Choroid plexus epithelial cell (primary cell): ENCODE results near the gene HSPA12A.

Source experiments
- DNase-seq: peaks from one replicate; pipeline ENCODE4 v3.0.0-alpha.2; 2010; ENCODE audit warnings: low read depth
- H3K4me3 ChIP-seq: 2 replicates; pipeline ENCODE4 v1.5.1; 2011; ENCODE audit warnings: low read depth, mild to moderate bottlenecking, control low read depth, low read length, moderate library complexity
- TF ChIP-seq, protein P1 (sequence below): conservative IDR thresholded peaks from 2 replicates; pipeline ENCODE4 v1.5.1; 2011; ENCODE audit warnings: low read depth, mild to moderate bottlenecking, control low read depth, inconsistent platforms, low read length, moderate library complexity

The HSPA12A gene

DNA sequence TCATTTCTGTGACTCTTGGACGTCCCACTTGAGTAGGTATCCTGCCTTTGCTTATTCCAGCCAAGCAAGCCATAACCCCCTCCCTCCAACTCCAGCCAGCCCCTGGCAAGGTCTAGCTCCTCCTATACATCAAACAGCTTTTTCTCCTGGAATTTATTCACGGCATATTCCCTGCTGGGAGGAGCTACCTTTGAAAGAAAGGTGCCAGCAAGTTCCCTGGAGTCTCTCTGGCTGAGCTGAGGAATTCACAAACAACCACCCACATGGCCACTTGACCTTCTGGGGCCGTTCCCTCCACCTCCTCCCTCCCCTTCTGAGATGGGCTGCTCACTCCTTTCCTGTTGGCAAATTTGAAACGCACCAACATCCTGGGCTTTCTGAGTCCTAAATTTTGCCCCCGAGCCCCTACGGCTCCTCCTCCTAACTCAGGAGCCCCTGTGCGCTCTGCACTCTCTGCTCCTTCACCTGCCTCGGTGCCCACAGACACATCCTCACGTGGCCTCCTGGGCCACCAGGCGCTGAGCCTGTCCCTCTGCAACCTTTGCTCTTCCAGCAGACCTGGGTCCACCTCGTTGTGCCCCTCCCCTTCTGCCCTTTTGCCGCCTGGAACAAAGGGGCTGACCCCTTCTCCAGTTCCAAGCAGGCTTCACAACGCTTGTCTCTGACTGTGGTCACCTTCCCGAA is 48.0 kb downstream of the HSPA12A start:
- H3K4me3 ChIP-seq = no peak overlapping the region
- TF ChIP-seq, protein P1, sequence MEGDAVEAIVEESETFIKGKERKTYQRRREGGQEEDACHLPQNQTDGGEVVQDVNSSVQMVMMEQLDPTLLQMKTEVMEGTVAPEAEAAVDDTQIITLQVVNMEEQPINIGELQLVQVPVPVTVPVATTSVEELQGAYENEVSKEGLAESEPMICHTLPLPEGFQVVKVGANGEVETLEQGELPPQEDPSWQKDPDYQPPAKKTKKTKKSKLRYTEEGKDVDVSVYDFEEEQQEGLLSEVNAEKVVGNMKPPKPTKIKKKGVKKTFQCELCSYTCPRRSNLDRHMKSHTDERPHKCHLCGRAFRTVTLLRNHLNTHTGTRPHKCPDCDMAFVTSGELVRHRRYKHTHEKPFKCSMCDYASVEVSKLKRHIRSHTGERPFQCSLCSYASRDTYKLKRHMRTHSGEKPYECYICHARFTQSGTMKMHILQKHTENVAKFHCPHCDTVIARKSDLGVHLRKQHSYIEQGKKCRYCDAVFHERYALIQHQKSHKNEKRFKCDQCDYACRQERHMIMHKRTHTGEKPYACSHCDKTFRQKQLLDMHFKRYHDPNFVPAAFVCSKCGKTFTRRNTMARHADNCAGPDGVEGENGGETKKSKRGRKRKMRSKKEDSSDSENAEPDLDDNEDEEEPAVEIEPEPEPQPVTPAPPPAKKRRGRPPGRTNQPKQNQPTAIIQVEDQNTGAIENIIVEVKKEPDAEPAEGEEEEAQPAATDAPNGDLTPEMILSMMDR = no peak
- peak; percentile 9 for DNase-seq

DNA sequence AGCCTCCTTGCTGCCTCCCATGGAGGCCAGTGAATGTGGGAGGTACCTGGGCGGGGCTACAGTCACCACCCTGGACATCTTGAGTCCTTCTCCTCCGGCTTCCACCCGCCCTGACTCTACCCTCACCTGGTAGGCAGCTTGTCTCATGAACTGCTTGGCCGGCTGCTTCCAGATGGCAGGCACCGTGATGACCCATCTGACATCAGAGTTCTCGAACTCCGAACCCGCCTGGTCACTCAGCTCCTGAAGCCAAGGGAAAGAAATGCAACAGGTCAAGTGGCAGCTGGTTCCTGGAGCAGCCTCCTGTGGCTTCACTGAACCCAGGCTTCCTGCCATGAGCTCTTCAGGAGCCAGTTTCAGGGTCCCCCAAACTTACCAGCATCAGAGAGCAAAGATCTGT is 50.1 kb downstream of the HSPA12A start:
- DNase-seq = no peak
- H3K4me3 ChIP-seq = no peak overlapping the region
- TF ChIP-seq, protein P1 = no peak

DNA sequence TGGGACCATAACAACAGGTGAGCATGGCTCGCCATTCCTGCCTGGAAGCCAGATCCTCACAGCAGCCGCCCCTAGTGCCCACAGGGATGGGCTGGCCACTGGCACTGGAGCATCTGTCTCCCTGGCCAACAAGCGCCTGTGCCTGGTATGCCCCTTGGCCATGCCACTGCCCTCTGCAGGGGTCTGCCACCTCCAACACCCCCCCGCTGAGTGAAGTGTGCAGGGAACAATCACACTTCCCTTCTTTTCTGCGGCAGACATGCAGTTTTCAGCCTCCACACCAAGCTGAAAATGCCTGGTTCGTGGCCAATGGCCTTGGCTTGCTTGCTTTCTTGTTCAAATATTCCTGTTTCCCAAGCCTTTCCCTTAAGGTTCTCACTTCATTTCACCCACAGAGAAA is 50.7 kb downstream of the HSPA12A start:
- TF ChIP-seq, protein P1 = no peak
- no peak overlapping the region for H3K4me3 ChIP-seq
- no peak for DNase-seq

DNA sequence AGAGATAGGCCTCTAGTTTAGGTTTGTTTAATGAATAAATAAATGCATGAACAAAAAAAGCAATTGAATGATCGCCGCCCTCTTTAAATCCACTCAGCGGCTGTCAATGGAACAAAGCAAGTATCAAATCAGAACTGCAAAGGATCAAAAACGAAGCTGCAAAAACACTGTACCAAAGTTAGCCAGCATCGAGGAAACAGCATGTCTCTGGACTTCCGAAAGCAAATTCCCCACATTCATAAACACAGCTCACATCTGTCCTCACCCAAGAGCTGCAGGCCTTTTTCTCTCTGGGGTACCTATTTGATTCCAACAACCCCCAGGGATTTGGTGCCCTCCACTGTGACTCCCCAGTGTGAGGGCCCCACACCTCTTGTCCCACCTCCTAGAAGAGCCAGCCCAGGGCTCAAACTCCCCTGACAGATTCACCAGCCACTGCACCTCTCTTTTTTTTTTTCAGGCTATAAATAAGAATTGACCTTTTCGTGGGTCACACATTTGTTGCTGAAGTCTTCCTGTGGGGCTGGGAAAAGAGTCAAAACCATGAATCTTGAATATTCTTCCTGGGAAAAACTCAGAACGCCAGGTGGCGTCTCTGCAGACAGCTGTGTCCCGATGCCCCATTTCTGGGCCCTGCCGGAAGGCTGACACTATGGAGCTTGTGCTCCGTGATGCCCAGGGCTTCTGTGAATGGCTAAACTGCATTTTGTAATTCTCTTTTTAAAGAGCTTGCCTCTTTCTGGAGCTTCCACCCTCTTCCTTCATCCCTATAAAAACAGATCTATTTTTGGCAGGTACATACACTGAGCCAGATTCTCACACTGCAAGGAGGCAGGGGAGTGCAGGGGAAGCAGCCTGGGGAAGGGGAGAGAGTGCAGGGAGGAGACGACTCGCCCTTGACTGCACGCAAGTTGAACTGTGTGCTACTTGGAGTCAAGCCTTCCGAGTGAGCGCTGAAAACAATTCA is 51.7 kb downstream of the HSPA12A start:
- peak; percentile 44 for DNase-seq
- TF ChIP-seq, protein P1 = peak; percentile 52
- H3K4me3 ChIP-seq = no peak overlapping the region

DNA sequence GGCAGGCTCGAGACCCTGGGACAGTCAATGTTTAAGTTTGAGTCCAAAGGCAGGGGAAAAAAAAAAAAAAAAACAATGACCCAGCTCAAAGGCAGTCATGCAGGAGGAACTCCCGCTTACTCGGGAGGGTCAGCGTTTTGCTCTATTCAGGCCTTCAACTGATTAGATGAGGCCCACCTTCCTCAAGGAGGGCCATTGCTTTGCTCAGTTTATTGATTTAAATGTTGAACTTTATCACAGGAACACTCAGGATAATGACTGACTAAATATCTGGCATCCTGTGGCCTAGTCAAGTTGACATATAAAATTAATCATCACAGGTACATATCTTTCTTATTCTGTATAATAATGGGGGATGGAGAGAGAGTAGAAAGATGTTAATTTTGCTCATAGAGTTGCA is 52.6 kb downstream of the HSPA12A start:
- TF ChIP-seq, protein P1 = no peak
- no peak overlapping the region for H3K4me3 ChIP-seq
- DNase-seq = no peak

DNA sequence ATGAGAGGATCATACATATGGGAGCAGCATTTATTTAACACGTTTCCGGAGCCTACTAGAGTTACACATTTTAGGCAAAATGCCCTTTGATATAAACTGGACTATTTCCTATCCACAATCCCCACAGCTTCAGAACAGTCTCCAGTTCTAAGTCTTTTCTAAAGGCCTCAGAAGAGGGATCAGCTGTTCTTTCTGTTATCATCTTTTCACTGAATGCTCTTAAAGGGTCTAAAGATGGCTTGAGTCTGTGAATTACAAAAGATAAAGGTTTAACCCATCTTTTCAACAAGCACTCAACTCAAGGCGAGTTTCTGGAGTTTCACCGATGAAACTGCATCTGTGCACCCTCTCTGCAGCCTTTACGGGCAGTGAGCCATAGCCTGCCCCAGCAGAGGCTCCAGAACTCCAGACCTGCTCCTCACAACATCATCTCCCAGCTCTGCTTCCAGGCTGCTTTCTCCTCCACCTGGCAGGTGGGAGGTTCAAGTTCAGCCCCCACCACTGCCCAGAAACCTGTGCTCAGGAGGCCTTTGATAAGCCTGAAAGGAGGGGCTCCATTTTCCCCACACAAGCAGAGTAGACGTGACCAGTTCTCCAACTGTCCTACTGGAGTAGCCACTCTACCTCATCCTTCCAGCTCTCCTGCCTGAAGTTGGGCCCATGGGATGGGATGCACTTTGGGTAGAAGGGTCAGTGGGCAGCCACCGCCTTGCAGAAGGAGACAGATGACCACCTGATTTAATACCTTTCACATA is 53.4 kb downstream of the HSPA12A start:
- H3K4me3 ChIP-seq = no peak overlapping the region
- TF ChIP-seq, protein P1 = no peak
- no peak for DNase-seq
